Liver (tissue), 9 donors: Measurements from ENCODE around the gene TOP1. TPM values are rescaled to one million over a fixed set of nuclear protein-coding genes. Genes with fewer than 3 reads are reported as not detected.

Source experiments
- DNase-seq: peaks from one replicate; pipeline ENCODE4 v3.0.0-alpha.2; 2017; ENCODE audit warnings: low spot score
- H3K27ac ChIP-seq, 2 donors: one replicate each; pipeline ENCODE4 v1.7.0; 2013; ENCODE audit warnings: inconsistent platforms in 2 of 2, low read length in 2 of 2, control low read depth in 1 of 2, low read depth in 1 of 2, mild to moderate bottlenecking in 1 of 2
- H3K27me3 ChIP-seq, 4 donors: one replicate each; pipeline versions ENCODE4 v1.6.1 to v1.7.0; 2013; ENCODE audit warnings: low read length in 3 of 4, inconsistent platforms in 1 of 4, mild to moderate bottlenecking in 1 of 4, moderate library complexity in 1 of 4; ENCODE audit not compliant: control insufficient read depth in 4 of 4, insufficient read depth in 4 of 4
- H3K36me3 ChIP-seq, 4 donors: one replicate each; pipeline versions ENCODE4 v1.6.1 to v1.7.0; 2013; ENCODE audit warnings: low read length in 3 of 4, mild to moderate bottlenecking in 3 of 4, low read depth in 1 of 4, moderate library complexity in 1 of 4; ENCODE audit not compliant: control insufficient read depth in 4 of 4, insufficient read depth in 3 of 4
- H3K4me1 ChIP-seq, 4 donors: one replicate each; pipeline versions ENCODE4 v1.6.1 to v1.7.0; 2013; ENCODE audit warnings: low read length in 3 of 4, mild to moderate bottlenecking in 3 of 4, moderate library complexity in 1 of 4; ENCODE audit not compliant: control insufficient read depth in 4 of 4, insufficient read depth in 4 of 4
- H3K4me3 ChIP-seq, 3 donors: one replicate each; pipeline versions ENCODE4 v1.6.1 to v1.7.0; 2013; ENCODE audit warnings: low read length in 3 of 3, control low read depth in 1 of 3, low read depth in 1 of 3, mild to moderate bottlenecking in 1 of 3
- H3K9ac ChIP-seq, 2 donors: one replicate each; pipeline ENCODE4 v1.7.0; 2013; ENCODE audit warnings: low read length in 2 of 2, mild to moderate bottlenecking in 2 of 2, moderate library complexity in 2 of 2, control low read depth in 1 of 2, low read depth in 1 of 2
- H3K9me3 ChIP-seq, 4 donors: one replicate each; pipeline versions ENCODE4 v1.6.1 to v1.7.0; 2013; ENCODE audit warnings: low read length in 3 of 4; ENCODE audit not compliant: control insufficient read depth in 4 of 4
- EGR1 ChIP-seq, 2 donors: IDR thresholded peaks; 2 replicates each; pipeline ENCODE4 v1.6.1; 2016 to 2018; ENCODE audit warnings: antibody characterized with exemption in 2 of 2, low read depth in 2 of 2
- FOXA1 ChIP-seq: IDR thresholded peaks from 2 replicates; pipeline ENCODE4 v1.6.1; 2016; ENCODE audit warnings: antibody characterized with exemption
- FOXA2 ChIP-seq: IDR thresholded peaks from 2 replicates; pipeline ENCODE4 v1.6.1; 2016; ENCODE audit warnings: antibody characterized with exemption
- GABPA ChIP-seq, 2 donors: IDR thresholded peaks in 1 of 2; conservative IDR thresholded peaks in 1 of 2; 2 replicates each; pipeline ENCODE4 v1.6.1; 2016; ENCODE audit warnings: antibody characterized with exemption in 2 of 2, mild to moderate bottlenecking in 1 of 2, moderate library complexity in 1 of 2
- HNF4A ChIP-seq, 2 donors: conservative IDR thresholded peaks; 2 replicates each; pipeline ENCODE4 v1.6.1; 2016; ENCODE audit warnings: antibody characterized with exemption in 2 of 2, mild to moderate bottlenecking in 2 of 2
- JUND ChIP-seq, 2 donors: IDR thresholded peaks; 2 replicates each; pipeline ENCODE4 v1.6.1; 2016; ENCODE audit warnings: antibody characterized with exemption in 2 of 2
- NR2F2 ChIP-seq: IDR thresholded peaks from 2 replicates; pipeline ENCODE4 v1.6.1; 2016; ENCODE audit warnings: antibody characterized with exemption
- RAD21 ChIP-seq, 2 donors: IDR thresholded peaks; 2 replicates each; pipeline ENCODE4 v1.6.1; 2016; ENCODE audit warnings: antibody characterized with exemption in 2 of 2, mild to moderate bottlenecking in 2 of 2
- SP1 ChIP-seq: IDR thresholded peaks from 2 replicates; pipeline ENCODE4 v1.6.1; 2018; ENCODE audit warnings: antibody characterized with exemption, mild to moderate bottlenecking
- YY1 ChIP-seq: IDR thresholded peaks from 2 replicates; pipeline ENCODE4 v1.6.1; 2016; ENCODE audit warnings: antibody characterized with exemption, mild to moderate bottlenecking
- WGBS: extraction: QIAGEN DNeasy Blood & Tissue Kit; methylation state at CpG from one replicate; pipeline ENCODE4 v1.1.7; 2013; 5-methylcytosine and 5-hydroxymethylcytosine counted together
- polyA plus RNA-seq, 2 donors: library from polyadenylated mRNA; stranded (reverse) in 1 of 2; unstranded in 1 of 2; fragments of 200-250 nt in 1 of 2; fragments of >200 nt in 1 of 2; fragmentation: Nextera tagmentation in 1 of 2; extraction: Ambion mirVana in 1 of 2; gene quantifications; one replicate each; pipeline versions ENCODE4 v1.2.1 to v1.2.3, GENCODE V29; 2013 to 2015
- total RNA-seq, 2 donors: library from RNA; depleted of rRNA; stranded (reverse); fragments of >200 nt; gene quantifications; one replicate each; pipeline ENCODE4 v1.2.3, GENCODE V29; 2014
- TF ChIP-seq, protein P1 (sequence below): IDR thresholded peaks from 2 replicates; pipeline ENCODE4 v1.6.1; 2016; ENCODE audit warnings: antibody characterized with exemption, mild to moderate bottlenecking
- TF ChIP-seq, protein P2 (sequence below): IDR thresholded peaks from 2 replicates; pipeline ENCODE4 v1.6.1; 2016; ENCODE audit warnings: antibody characterized with exemption
- donor health status: healthy.
- donor health status: healthy.
- donor health status: healthy.
- donor health status: healthy.
- donor health status: healthy.

The TOP1 gene
- total and polyA plus RNA-seq, 4 donors: 13.7 to 62.1 (median 19.4) TPM

DNA sequence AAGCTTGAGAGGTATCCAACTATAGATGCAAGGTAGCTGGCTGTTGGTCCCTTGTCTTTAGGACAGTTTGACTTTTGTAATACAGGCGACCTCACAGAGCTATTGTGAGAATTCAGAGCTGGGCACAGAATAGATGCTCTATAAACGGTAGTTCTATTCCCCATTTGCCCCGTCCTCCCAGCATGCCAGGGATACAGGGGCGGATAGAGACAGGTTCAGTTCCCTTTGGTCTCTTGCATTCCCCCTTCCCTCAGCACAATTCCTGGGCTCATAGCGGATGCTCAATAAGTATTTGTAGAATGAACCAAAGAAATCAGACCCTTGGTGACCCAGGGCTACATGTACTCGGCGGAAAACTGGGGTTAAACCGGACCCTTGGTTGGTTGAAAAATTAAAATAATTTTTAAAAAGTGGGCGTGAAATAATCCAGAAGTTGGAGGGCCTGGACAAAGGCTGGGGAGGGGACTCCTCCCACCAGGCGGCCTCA lies 707 bp upstream of the TOP1 start:
- Histone ChIP-seq H3K27me3 (no peaks in the 10 kb centered on the region), H3K9me3 (no peaks in the 10 kb centered on the region), H3K9ac (peak overlapping the region in 1 of 2 donors; percentile 23), H3K36me3 (no peaks in the 10 kb centered on the region), H3K27ac (peak overlapping the region in 1 of 2 donors; percentile 97), H3K4me1 (peaks cover 3 to 26% (median 17%) of the 10 kb centered on the region in 4 donors), H3K4me3 (peak overlapping the region; percentile 27 to 56 (median 39))
- TF ChIP-seq SP1: no peak
- no peak for TF ChIP-seq RAD21 (IDR thresholded peaks at IDR 0.05)
- TF ChIP-seq FOXA1: no peak
- no peak for TF ChIP-seq GABPA (IDR thresholded peaks at IDR 0.05 in 1 of 2, conservative IDR thresholded peaks at IDR 0.05 in 1 of 2)
- no peak for TF ChIP-seq EGR1 (IDR thresholded peaks at IDR 0.05; ENCODE audit: low read depth in 2 of 2)
- TF ChIP-seq FOXA2: no peak
- TF ChIP-seq, protein P1, sequence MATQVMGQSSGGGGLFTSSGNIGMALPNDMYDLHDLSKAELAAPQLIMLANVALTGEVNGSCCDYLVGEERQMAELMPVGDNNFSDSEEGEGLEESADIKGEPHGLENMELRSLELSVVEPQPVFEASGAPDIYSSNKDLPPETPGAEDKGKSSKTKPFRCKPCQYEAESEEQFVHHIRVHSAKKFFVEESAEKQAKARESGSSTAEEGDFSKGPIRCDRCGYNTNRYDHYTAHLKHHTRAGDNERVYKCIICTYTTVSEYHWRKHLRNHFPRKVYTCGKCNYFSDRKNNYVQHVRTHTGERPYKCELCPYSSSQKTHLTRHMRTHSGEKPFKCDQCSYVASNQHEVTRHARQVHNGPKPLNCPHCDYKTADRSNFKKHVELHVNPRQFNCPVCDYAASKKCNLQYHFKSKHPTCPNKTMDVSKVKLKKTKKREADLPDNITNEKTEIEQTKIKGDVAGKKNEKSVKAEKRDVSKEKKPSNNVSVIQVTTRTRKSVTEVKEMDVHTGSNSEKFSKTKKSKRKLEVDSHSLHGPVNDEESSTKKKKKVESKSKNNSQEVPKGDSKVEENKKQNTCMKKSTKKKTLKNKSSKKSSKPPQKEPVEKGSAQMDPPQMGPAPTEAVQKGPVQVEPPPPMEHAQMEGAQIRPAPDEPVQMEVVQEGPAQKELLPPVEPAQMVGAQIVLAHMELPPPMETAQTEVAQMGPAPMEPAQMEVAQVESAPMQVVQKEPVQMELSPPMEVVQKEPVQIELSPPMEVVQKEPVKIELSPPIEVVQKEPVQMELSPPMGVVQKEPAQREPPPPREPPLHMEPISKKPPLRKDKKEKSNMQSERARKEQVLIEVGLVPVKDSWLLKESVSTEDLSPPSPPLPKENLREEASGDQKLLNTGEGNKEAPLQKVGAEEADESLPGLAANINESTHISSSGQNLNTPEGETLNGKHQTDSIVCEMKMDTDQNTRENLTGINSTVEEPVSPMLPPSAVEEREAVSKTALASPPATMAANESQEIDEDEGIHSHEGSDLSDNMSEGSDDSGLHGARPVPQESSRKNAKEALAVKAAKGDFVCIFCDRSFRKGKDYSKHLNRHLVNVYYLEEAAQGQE: no peak
- no peak for TF ChIP-seq JUND (IDR thresholded peaks at IDR 0.05)
- TF ChIP-seq, protein P2, sequence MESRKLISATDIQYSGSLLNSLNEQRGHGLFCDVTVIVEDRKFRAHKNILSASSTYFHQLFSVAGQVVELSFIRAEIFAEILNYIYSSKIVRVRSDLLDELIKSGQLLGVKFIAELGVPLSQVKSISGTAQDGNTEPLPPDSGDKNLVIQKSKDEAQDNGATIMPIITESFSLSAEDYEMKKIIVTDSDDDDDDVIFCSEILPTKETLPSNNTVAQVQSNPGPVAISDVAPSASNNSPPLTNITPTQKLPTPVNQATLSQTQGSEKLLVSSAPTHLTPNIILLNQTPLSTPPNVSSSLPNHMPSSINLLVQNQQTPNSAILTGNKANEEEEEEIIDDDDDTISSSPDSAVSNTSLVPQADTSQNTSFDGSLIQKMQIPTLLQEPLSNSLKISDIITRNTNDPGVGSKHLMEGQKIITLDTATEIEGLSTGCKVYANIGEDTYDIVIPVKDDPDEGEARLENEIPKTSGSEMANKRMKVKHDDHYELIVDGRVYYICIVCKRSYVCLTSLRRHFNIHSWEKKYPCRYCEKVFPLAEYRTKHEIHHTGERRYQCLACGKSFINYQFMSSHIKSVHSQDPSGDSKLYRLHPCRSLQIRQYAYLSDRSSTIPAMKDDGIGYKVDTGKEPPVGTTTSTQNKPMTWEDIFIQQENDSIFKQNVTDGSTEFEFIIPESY: no peak
- TF ChIP-seq NR2F2: no peak
- no peak for TF ChIP-seq HNF4A (conservative IDR thresholded peaks at IDR 0.05)
- DNase-seq: no peak
- 37% methylated on average over 10 of the region's 10 CpGs for WGBS

DNA sequence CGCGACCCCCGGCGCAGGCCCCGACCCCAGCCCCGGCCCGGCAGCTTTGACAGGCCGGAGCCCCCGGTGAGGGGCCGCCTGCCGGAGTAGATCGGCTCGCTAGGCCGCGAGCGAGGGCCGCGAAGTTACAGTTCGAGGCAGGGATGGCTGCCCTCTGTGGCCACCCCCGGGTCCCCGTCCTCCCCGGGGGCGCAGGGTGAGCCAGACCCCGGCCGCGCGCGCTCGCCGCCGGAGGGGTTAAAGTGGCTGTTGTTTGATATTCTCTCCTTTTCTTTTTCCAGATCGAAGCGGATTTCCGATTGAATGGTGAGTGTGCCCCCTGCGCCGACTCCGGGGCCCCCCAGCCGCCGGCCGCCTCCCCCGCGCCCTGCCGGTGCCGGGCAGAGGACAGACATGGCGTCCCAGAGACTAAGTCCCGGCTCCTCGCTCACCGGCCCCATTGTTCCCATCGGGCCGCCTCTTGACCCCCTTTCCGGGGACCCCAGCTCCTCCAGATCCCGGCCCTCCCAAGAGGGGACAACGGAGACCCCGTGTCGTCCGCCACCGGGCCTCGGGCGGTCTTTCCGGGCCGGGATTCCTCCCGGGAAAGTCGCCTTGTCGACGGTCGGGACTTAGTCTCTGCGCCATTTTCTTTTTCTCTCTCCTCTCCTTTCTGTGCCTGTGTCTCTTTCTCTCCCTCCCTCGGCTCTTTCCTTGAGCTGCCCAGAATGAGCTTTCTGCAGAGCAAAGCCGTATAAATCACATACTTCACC lies 704 bp downstream of the TOP1 start:
- peak overlapping the region; percentile 84 to 97 for H3K27ac ChIP-seq
- peak overlapping the region; percentile 59 to 80 for H3K9ac ChIP-seq
- DNase-seq: peak; percentile 71
- peak overlapping the region; percentile 62 to 98 (median 83) for H3K4me3 ChIP-seq
- H3K36me3 ChIP-seq: no peaks in the 10 kb centered on the region
- no peaks in the 10 kb centered on the region for H3K27me3 ChIP-seq
- TF ChIP-seq NR2F2 (no peak), YY1 (peak; percentile 83)
- H3K4me1 ChIP-seq: peaks cover 6 to 28% (median 19%) of the 10 kb centered on the region in 4 donors
- WGBS: under 1% methylated on average over 69 of the region's 69 CpGs
- H3K9me3 ChIP-seq: no peaks in the 10 kb centered on the region
